Aorta (tissue), 5 donors: Measurements from ENCODE around the gene MSANTD2. TPM values are rescaled to one million over a fixed set of nuclear protein-coding genes. Genes with fewer than 3 reads are reported as not detected.
A peak's percentile ranks its signal among the peaks of the same experiment; 100 is the strongest.

Experiments used
- ATAC-seq: fragments of 200-7000 bp; cut with Tn5 transposase; one replicate; pipeline ENCODE4 v1.9.1; 2022; ENCODE audit warnings: moderate library complexity; ENCODE audit not compliant: low FRiP score
- DNase-seq, 2 donors: peaks; one replicate each; pipeline ENCODE4 v3.0.0-alpha.2; 2020
- H3K27ac ChIP-seq, 2 donors: one replicate each; pipeline ENCODE4 v1.5.1; 2013; ENCODE audit warnings: low read length in 2 of 2, mild to moderate bottlenecking in 2 of 2, moderate library complexity in 2 of 2, control low read depth in 1 of 2, inconsistent platforms in 1 of 2, low read depth in 1 of 2
- H3K27me3 ChIP-seq, 2 donors: one replicate each; pipeline ENCODE4 v1.6.1; 2013; ENCODE audit warnings: control low read depth in 1 of 2, low read length in 1 of 2, mild to moderate bottlenecking in 1 of 2, moderate library complexity in 1 of 2; ENCODE audit not compliant: insufficient read depth in 2 of 2, control insufficient read depth in 1 of 2
- H3K36me3 ChIP-seq, 2 donors: one replicate each; pipeline ENCODE4 v1.6.1; 2013; ENCODE audit warnings: control low read depth in 1 of 2, low read length in 1 of 2, mild to moderate bottlenecking in 1 of 2; ENCODE audit not compliant: insufficient read depth in 2 of 2, control insufficient read depth in 1 of 2
- H3K4me1 ChIP-seq, 2 donors: one replicate each; pipeline ENCODE4 v1.6.1; 2013; ENCODE audit warnings: low read length in 2 of 2, control low read depth in 1 of 2, mild to moderate bottlenecking in 1 of 2, moderate library complexity in 1 of 2; ENCODE audit not compliant: insufficient read depth in 2 of 2, control insufficient read depth in 1 of 2
- H3K4me3 ChIP-seq, 2 donors: one replicate each; pipeline ENCODE4 v1.5.1; 2013; ENCODE audit warnings: low read length in 2 of 2, control low read depth in 1 of 2, mild to moderate bottlenecking in 1 of 2
- H3K9me3 ChIP-seq: one replicate; pipeline ENCODE4 v1.6.1; 2013; ENCODE audit warnings: mild to moderate bottlenecking, low read length; ENCODE audit not compliant: control insufficient read depth
- WGBS, 2 donors: extraction: QIAGEN DNeasy Blood & Tissue Kit; methylation state at CpG; one replicate each; pipeline ENCODE4 v1.1.7; 2013; 5-methylcytosine and 5-hydroxymethylcytosine counted together
- intact Hi-C, 2 donors: fragments of 100-400 bp; cut with DNase I; formaldehyde crosslinking; loops; one replicate each; pipeline versions ENCODE4 v1.14.2 to v1.15.0; 2022
- polyA plus RNA-seq, 2 donors: library from polyadenylated mRNA; stranded (reverse); fragments of 200-250 nt; gene quantifications; one replicate each; pipeline ENCODE4 v1.2.3, GENCODE V29; 2013
- total RNA-seq, 2 donors: library from RNA; stranded (reverse); fragmentation: NEBNext Ultra II Directional; extraction: Animal tissue kit (Norgen Biotek cat#: 25700); gene quantifications; one replicate each; pipeline ENCODE4 v1.2.1, GENCODE V29; 2021
- donor health status: healthy with polysubstance abuse.
- donor health status: Bipolar disorder and iron deficiency.
- donor health status: DM: no; HTN: no; CAD: no.
- donor health status: DM: no; HTN: no; CAD: no.
- donor health status: DM: yes; HTN: yes; CAD: no.

Gene MSANTD2
- total and polyA plus RNA-seq, 4 donors = 6.3 to 23.6 (median 19.7) TPM

DNA sequence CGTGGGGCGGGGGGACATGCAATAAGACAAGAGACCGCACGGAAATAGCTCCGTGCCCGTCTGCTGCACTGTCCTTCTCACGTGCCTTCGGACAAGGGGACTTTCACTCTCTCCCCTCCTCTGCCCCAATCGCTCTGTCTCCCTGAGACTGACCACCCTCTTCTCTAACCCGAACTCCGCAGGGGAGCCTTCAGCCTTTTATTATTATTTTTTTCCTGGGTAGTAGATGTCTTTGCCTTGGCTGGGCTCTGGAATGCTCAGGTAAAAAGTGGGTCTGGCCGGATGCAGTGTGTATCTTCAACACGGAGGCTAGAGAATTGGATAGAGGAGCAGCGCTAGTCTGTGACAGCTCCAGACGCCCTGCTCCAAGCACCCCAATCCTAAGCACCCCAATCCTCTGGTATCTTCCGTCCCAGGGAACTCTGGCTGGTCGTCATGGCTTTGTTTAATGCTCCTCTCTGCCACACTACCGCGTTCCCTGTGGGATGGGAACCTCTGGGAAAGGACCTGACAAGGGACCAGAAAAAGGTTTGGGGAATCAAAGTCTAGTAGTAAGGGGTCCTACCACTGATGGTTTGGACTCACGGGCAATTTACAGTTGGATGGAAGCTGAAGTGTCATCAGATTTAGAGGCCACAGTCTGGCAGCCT lies 39.9 kb upstream of the MSANTD2 start:
- Histone ChIP-seq H3K4me3 (peak overlapping the region in 1 of 2 donors; percentile 42), H3K36me3 (no peaks in the 10 kb centered on the region), H3K9me3 (no peaks in the 10 kb centered on the region), H3K27ac (no peak overlapping the region), H3K27me3 (peaks cover 0 to 3% of the 10 kb centered on the region in 2 donors), H3K4me1 (no peaks in the 10 kb centered on the region)
- 20 to 22% methylated on average over 20 of the region's 20 CpGs for WGBS, 2 donors
- intact Hi-C loops = loop anchor here (5.0 to 10.0 kb wide), 5 partner anchors 38 to 193 kb away; partner anchors contain the start of genes ESAM (in 2 of the 2) and MSANTD2 (in 2 of the 2)
- DNase-seq (no peak), ATAC-seq (no peak)

DNA sequence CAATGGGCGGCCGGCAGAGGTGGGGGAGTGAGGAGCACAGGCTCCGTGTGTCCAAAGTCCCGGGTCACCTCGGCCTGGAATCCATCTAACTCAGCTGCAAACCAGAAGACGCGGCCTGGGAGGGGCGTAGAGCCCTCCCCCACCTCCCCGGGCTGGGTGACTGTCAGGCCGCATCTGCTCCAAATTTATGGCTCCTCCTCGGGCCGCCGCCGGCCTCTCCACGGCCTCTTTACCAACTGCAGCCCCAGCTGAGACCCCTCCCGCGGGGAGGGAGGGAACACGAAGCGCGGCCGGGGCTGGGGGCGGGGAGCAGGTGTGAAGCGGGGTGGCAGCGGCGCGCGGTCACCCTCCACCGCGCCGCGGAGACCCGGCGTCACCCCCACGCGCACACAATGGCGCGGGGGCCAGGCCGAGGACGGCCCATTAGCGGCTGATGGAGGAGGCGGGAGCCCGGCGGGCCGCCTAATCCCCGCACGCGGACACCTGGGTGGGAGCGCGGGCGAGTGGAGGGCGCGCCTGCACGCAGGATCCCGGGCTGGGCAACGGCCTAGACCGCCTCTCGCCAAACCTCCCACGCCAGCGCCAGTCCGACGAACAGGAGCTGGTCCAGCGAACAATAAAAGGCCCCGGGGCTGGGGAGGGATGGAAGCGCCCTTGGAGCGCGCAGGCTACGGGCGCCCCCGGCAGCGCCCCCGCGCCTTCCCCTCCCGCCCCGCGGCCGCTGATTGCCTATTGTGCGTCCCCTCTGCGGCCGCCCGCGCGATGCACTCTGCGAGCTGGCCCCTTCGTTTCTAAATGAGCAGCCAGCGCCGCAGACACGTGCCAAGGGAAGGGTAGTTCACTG lies 39.1 kb upstream of the MSANTD2 start:
- intact Hi-C loops = loop anchor here (5.0 to 10.0 kb wide), 5 partner anchors 37 to 192 kb away; partner anchors contain the start of genes ESAM (in 2 of the 2) and MSANTD2 (in 2 of the 2)
- Histone ChIP-seq H3K27me3 (peaks cover 0 to 3% of the 10 kb centered on the region in 2 donors), H3K4me3 (peak overlapping the region; percentile 21 to 42), H3K9me3 (no peaks in the 10 kb centered on the region), H3K36me3 (no peaks in the 10 kb centered on the region), H3K4me1 (no peaks in the 10 kb centered on the region), H3K27ac (no peak overlapping the region)
- ATAC-seq (no peak), DNase-seq (no peak)
- 1 to 2% methylated on average over 66 to 87 of the region's 87 CpGs for WGBS, 2 donors

DNA sequence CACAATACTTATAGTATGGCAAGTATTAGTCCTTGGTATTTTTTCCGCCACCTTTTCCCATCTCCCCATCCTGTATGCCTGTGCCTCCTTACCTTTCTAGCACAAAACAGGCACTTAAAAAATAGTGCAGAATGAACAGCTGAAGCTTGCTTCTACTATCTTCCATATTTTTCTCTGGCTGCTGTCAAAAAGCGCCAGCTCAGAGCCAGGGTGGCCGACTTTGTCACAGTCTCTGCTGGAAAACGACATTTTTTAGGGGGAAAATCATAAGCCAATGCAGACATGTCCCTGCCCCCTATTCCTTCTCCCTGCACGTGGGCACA lies 38.6 kb upstream of the MSANTD2 start:
- Histone ChIP-seq H3K27me3 (peaks cover 0 to 3% of the 10 kb centered on the region in 2 donors), H3K4me3 (no peak overlapping the region), H3K27ac (no peak overlapping the region), H3K4me1 (no peaks in the 10 kb centered on the region), H3K36me3 (no peaks in the 10 kb centered on the region), H3K9me3 (no peaks in the 10 kb centered on the region)
- WGBS, 2 donors = 38 to 43% methylated on average over 5 of the region's 5 CpGs
- ATAC-seq (no peak), DNase-seq (no peak)
- intact Hi-C loops = loop anchor here (5.0 to 10.0 kb wide), 5 partner anchors 36 to 191 kb away; partner anchors contain the start of genes ESAM (in 2 of the 2) and MSANTD2 (in 2 of the 2)

DNA sequence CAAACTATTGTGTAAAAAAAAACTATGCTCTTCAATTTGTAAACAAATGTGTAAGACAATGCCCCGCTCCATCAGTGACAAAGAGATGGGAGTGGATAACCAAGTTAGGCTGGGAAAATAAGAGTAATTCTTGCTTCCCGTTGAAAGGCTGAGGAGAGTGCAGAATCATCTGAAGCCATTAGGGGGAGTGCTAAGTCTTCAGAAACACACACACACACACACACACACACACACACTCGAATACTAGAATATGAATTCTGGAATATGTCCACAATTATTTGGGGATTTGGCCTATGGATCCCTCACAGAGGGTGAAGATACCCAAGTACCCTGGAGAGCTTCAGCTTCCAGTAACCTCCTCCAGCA lies 37.3 kb upstream of the MSANTD2 start:
- H3K27ac ChIP-seq = no peak overlapping the region
- no peaks in the 10 kb centered on the region for H3K4me1 ChIP-seq
- DNase-seq = no peak
- 12 to 26% methylated on average over 3 of the region's 3 CpGs for WGBS, 2 donors
- intact Hi-C loops = loop anchor here (2.0 to 10.0 kb wide), 7 partner anchors 35 to 193 kb away; partner anchors contain the start of genes ESAM (in 2 of the 2) and MSANTD2 (in 2 of the 2)
- H3K36me3 ChIP-seq = no peaks in the 10 kb centered on the region
- no peaks in the 10 kb centered on the region for H3K9me3 ChIP-seq
- peak; percentile 82 for ATAC-seq
- peaks cover 0 to 3% of the 10 kb centered on the region in 2 donors for H3K27me3 ChIP-seq
- H3K4me3 ChIP-seq = no peak overlapping the region

DNA sequence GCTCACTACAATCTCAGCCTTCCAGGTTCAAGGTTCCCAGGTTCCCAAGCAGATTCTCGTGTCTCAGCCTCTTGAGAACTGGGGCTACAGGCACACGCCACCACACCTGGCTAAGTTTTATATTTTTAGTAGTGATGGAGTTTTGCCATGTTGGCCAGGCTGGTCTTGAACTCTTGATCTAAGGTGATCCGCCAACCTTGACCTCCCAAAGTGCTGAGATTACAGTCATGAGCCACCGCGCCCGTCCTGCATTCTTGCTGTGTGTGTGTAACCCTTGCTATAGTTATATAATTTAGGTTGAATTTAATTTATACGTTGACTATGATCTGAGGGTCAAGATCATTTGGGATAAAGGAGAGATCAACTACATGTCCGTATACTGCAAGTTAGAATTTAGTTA lies 35.7 kb upstream of the MSANTD2 start:
- no peak for DNase-seq
- H3K27ac ChIP-seq = no peak overlapping the region
- H3K36me3 ChIP-seq = no peaks in the 10 kb centered on the region
- peaks cover 0 to 3% of the 10 kb centered on the region in 2 donors for H3K27me3 ChIP-seq
- intact Hi-C loops = loop anchor here (2.0 to 10.0 kb wide), 7 partner anchors 34 to 191 kb away; partner anchors contain the start of genes ESAM (in 2 of the 2) and MSANTD2 (in 2 of the 2)
- H3K9me3 ChIP-seq = no peaks in the 10 kb centered on the region
- H3K4me1 ChIP-seq = no peaks in the 10 kb centered on the region
- H3K4me3 ChIP-seq = peak overlapping the region in 1 of 2 donors; percentile 32
- WGBS, 2 donors = 90 to 93% methylated on average over 8 of the region's 8 CpGs
- no peak for ATAC-seq

DNA sequence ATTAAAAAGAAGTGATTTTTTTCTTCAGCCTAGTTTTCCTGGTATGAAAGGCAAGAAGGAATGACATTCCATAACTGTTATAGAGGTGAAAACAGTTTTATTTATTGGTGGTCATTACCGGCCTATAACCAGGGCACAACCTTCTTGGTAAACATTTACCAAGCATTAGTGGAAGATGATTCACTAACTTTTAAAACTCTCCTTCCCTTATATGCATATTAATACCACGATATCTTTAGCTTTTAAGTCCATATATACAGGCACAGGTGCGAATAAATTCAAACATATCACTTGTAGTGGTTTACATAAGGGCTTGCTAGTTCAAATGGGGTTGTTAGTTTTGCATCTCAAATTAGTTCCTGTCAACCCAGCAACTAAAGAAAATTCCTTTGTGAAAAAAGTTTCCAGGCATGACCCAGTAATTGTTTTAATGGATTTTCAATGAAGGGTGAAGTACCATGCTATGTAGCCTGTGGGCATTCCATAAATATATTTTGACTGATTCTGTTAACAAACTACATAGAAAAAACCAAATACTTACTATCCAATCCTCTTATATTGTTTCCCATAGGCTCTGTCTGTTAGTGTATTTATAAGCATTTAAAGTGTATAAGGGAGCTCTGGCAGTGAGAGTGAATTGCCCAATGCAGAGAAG lies 34.4 kb upstream of the MSANTD2 start:
- H3K27ac ChIP-seq = no peak overlapping the region
- peaks cover 0 to 2% of the 10 kb centered on the region in 2 donors for H3K27me3 ChIP-seq
- H3K9me3 ChIP-seq = no peaks in the 10 kb centered on the region
- no peak for DNase-seq
- WGBS, 2 donors = 86 to 87% methylated on average over 3 of the region's 3 CpGs
- no peak for ATAC-seq
- intact Hi-C loops = loop anchor here (5.0 to 10.0 kb wide), 5 partner anchors 32 to 187 kb away; partner anchors contain the start of genes ESAM (in 2 of the 2) and MSANTD2 (in 2 of the 2)
- H3K36me3 ChIP-seq = no peaks in the 10 kb centered on the region
- no peaks in the 10 kb centered on the region for H3K4me1 ChIP-seq
- H3K4me3 ChIP-seq = no peak overlapping the region

DNA sequence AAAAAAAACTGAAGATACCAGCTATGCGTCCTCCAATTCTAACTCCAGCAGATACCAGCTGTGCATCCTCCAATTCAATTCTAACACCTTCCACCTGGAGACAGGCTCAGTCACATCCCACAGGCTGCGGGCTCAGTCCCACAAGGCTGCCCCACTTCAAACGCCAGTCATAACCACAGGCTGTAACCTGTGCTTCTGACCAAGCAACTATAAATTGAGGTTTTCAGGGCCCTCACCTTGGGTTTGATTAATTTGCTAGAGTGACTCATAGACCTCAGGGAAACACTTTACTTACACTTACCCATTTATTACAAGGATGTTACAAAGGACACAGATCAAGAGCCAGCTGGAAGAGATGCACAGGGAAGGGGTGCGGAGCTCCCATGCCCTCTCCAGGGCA lies 32.4 kb upstream of the MSANTD2 start:
- no peaks in the 10 kb centered on the region for H3K9me3 ChIP-seq
- H3K4me1 ChIP-seq = no peaks in the 10 kb centered on the region
- H3K4me3 ChIP-seq = no peak overlapping the region
- intact Hi-C loops = loop anchor here in 1 of 2 donors (10.0 kb wide), 1 partner anchor 68 kb away; the partner anchor contains the start of gene ESAM
- DNase-seq = no peak
- H3K36me3 ChIP-seq = no peaks in the 10 kb centered on the region
- H3K27ac ChIP-seq = no peak overlapping the region
- 79 to 83% methylated on average over 4 of the region's 4 CpGs for WGBS, 2 donors
- peaks cover 0 to 2% of the 10 kb centered on the region in 2 donors for H3K27me3 ChIP-seq
- no peak for ATAC-seq

DNA sequence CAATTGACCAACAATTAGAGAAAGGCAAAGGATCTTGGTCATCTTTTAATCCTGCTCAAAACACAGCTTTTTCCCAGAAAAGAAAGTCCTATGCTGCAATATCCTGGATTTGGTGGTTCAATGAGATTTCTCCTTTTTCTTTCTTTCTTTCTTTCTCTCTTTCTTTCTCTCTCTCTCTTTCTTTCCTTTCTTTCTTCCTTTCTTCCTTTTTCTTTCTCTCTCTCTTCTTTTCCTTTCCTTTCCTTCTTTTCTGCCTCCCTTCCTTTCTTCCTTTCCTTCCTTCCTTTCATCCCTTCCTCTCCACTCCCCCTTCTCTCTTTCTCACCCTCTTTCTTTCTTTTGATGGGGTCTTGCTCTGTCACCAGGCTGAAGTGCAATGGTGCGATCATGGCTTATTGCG lies 31.7 kb upstream of the MSANTD2 start:
- H3K4me3 ChIP-seq = no peak overlapping the region
- no peak overlapping the region for H3K27ac ChIP-seq
- peaks cover 0 to 2% of the 10 kb centered on the region in 2 donors for H3K27me3 ChIP-seq
- DNase-seq (no peak), ATAC-seq (no peak)
- no peaks in the 10 kb centered on the region for H3K36me3 ChIP-seq
- H3K4me1 ChIP-seq = no peaks in the 10 kb centered on the region
- intact Hi-C loops = loop anchor here in 1 of 2 donors (10.0 kb wide), 1 partner anchor 67 kb away; the partner anchor contains the start of gene ESAM
- 98 to 100% methylated on average over 2 of the region's 2 CpGs for WGBS, 2 donors
- H3K9me3 ChIP-seq = no peaks in the 10 kb centered on the region
